NCI-H1930 (cell line): ENCODE results near the gene CNKSR3.
"Not testable (repeated sequence)": the region's sequence is repeated elsewhere in the genome, so short reads cannot be mapped to it uniquely, and the experiment has no call there.

Source experiments
- DNase-seq, 2 experiments: peaks; one replicate each; lab custom pipeline; 2025; lab: John Stamatoyannopoulos, UW

Gene CNKSR3

GRCh38 chr6:154528310-154528915 is 17.9 kb upstream of the CNKSR3 start:
- no peak for DNase-seq

- DNase-seq = no peak
Measured at GRCh38 chr6:154526996-154527395, 16.5 kb upstream of the CNKSR3 start.

GRCh38 chr6:154522576-154522975 is 12.1 kb upstream of the CNKSR3 start:
- no peak for DNase-seq

- no peak for DNase-seq
Measured at GRCh38 chr6:154521412-154521811, 10.9 kb upstream of the CNKSR3 start.

- no peak for DNase-seq
Measured at GRCh38 chr6:154520280-154520679, 9.8 kb upstream of the CNKSR3 start.

- DNase-seq = no peak
Measured at GRCh38 chr6:154518396-154518795, 7.9 kb upstream of the CNKSR3 start.

GRCh38 chr6:154516276-154516675 is 5.8 kb upstream of the CNKSR3 start:
- no peak for DNase-seq

- DNase-seq = no peak
Measured at GRCh38 chr6:154515826-154516225, 5.3 kb upstream of the CNKSR3 start.

GRCh38 chr6:154515076-154515475 is 4.6 kb upstream of the CNKSR3 start:
- not testable (repeated sequence) for DNase-seq

GRCh38 chr6:154514481-154514880 is 4.0 kb upstream of the CNKSR3 start:
- no peak for DNase-seq

- DNase-seq = no peak
Measured at GRCh38 chr6:154513601-154514320, 3.3 kb upstream of the CNKSR3 start.

GRCh38 chr6:154512201-154512600 is 1.7 kb upstream of the CNKSR3 start:
- no peak for DNase-seq

- no peak for DNase-seq
Measured at GRCh38 chr6:154511791-154512190, 1.3 kb upstream of the CNKSR3 start.

- DNase-seq = no peak
Measured at GRCh38 chr6:154509421-154510143, 903 bp downstream of the CNKSR3 start.

GRCh38 chr6:154508573-154509375 is 1.7 kb downstream of the CNKSR3 start:
- no peak for DNase-seq

GRCh38 chr6:154506991-154507898 is 3.2 kb downstream of the CNKSR3 start:
- no peak for DNase-seq

GRCh38 chr6:154506582-154506981 is 3.9 kb downstream of the CNKSR3 start:
- no peak for DNase-seq

GRCh38 chr6:154506108-154506507 is 4.4 kb downstream of the CNKSR3 start:
- no peak for DNase-seq

GRCh38 chr6:154504865-154505449 is 5.5 kb downstream of the CNKSR3 start:
- no peak for DNase-seq

GRCh38 chr6:154504102-154504501 is 6.4 kb downstream of the CNKSR3 start:
- no peak for DNase-seq

GRCh38 chr6:154503658-154504057 is 6.8 kb downstream of the CNKSR3 start:
- DNase-seq = no peak
